Renal cortical epithelial cell (primary cell): ENCODE measurements around the gene NSUN6. TPM values are rescaled to one million over a fixed set of nuclear protein-coding genes. Genes with fewer than 3 reads are reported as not detected.
"Not testable (repeated sequence)": the region's sequence is repeated elsewhere in the genome, so short reads cannot be mapped to it uniquely, and the experiment has no call there.

Source experiments
- DNase-seq: peaks from one replicate; pipeline ENCODE4 v3.0.0-alpha.2; 2011; ENCODE audit warnings: low read depth
- total RNA-seq: library from RNA; depleted of rRNA; stranded (reverse); fragments of >200 nt; gene quantifications from 2 replicates; pipeline ENCODE4 v1.2.3, GENCODE V29; 2014

Gene NSUN6
- total RNA-seq, 1 donor from 2014 or later = 12.0 TPM

DNA sequence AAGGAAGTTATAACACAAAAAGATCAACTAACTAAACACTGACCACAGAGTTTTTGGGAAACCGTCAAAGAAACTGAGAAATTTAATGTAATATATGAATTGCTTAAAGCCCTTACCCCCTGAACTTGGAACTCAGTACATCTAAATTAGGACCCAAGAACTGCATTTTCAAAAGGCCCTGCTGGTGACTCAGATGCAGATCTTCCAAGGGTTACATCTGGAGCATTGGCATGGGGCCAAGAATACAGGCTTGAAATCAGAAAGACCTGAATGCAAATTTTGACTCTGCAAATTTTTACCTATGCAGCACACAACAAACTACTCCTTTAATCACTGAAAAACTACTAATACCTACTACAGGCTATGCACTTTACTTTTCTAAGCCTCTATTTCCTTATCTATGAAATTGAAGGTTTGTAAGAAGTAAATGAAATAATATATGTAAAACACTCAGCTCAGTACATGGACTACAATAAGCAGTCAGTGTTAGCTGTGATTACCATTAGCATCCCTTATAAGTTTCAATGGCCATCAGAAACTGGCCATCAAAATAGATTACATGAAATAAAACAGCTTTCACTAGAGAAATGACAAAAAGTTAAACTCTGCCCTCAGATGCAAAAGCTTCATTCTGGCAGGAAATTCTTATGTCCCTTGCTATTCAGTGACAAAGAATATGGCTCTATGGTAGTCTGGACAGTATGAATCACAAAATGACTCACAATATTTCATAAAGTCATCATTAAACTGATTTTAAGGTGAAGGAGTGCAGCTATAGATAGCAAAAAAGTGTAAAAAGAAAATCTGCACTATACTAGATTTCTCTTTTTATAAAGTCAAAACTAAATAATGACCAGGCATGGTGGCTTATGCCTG lies 43.6 kb downstream of the NSUN6 start:
- peak; percentile 72 for DNase-seq

- no peak for DNase-seq
These were observed 45.2 kb downstream of the NSUN6 start for GRCh38 chr10:18606051-18606695.

DNA sequence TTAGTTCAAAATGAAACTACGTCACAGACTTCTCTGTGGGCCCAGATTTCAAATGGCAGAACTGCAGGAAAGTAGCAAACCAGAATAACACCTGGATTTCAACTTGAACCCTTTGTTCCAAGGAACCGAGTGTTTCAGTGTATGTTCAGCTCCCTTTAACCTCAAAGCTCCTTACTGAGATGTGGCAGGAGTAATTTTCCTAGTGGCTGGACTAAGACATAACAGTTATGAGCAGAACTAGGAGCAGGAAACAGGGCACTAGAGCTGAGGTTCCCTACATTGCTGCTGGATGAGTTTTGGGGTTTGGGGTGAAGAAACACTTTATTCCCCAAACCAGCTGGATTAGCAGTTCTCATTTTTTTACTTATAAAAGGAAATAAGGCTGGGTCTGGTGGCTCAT lies 50.1 kb downstream of the NSUN6 start:
- DNase-seq = no peak

- no peak for DNase-seq
These were observed 52.0 kb downstream of the NSUN6 start for GRCh38 chr10:18599392-18599791.

- DNase-seq = no peak
These were observed 56.7 kb downstream of the NSUN6 start for GRCh38 chr10:18594574-18595156.

DNA sequence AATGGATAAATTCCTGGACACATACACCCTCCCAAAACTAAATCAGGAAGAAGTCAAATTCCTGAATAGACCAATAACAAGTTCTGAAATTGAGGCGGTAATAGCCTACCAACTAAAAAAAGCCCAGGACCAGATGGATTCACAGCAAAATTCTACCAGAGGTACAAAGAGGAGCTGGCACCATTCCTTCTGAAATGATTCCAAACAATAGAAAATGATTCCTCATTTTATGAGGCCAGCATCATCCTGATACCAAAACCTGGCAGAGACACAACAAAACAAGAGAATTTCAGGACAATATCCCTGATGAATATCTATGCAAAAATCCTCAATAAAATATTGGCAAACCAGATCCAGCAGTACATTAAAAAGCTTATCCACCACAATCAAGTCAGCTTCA lies 60.2 kb downstream of the NSUN6 start:
- DNase-seq = not testable (repeated sequence)

DNA sequence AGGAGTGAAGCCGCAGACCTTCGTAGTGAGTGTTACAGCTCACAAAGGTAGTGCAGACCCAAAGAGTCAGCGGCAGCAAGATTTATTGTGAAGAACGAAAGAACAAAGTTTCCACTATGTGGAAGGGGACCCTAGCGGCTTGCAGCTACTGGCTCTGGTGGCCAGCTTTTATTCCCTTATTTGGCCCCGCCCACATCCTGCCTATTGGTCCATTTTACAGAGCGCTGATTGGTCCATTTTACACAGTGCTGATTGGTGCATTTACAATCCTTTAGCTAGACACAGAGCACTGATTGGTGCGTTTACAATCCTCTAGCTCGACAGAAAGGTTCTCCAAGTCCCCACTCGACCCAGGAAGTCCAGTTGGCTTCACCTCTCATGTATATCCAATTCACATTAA lies 64.8 kb downstream of the NSUN6 start:
- DNase-seq = not testable (repeated sequence)

DNA sequence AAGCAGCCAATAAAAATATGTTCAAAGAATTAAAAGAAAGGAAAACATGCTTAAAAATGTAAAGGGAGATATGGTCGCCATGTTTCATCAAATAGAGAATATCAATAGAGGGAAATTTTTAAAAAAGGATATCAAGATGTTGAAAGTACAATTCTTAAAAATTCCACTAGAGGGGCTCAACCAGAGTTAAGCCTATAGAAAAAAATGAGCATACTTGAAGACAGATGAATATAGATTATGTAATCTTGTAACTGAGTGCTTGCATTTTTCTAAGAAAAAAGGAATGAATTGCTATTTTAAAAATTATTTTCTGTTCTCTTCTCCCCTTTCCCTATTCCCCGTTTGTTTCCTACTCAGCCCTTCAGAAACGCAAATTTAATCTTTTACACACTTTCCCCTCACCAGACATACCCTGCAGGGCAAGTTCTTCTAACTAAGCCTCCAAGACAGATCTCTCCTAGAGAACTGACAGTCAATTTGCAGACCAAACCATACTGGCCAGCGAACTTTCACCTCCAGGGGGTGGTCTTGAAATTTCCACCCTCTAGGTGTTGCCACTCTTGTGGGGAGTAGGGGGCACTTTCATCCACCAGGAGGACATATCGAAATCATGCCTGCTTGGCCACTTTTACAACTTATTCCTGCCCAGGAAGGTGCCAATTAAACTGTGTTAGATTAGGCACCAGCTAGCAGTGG lies 67.7 kb downstream of the NSUN6 start:
- no peak for DNase-seq

- DNase-seq = no peak
These were observed 68.6 kb downstream of the NSUN6 start for GRCh38 chr10:18582803-18583202.

DNA sequence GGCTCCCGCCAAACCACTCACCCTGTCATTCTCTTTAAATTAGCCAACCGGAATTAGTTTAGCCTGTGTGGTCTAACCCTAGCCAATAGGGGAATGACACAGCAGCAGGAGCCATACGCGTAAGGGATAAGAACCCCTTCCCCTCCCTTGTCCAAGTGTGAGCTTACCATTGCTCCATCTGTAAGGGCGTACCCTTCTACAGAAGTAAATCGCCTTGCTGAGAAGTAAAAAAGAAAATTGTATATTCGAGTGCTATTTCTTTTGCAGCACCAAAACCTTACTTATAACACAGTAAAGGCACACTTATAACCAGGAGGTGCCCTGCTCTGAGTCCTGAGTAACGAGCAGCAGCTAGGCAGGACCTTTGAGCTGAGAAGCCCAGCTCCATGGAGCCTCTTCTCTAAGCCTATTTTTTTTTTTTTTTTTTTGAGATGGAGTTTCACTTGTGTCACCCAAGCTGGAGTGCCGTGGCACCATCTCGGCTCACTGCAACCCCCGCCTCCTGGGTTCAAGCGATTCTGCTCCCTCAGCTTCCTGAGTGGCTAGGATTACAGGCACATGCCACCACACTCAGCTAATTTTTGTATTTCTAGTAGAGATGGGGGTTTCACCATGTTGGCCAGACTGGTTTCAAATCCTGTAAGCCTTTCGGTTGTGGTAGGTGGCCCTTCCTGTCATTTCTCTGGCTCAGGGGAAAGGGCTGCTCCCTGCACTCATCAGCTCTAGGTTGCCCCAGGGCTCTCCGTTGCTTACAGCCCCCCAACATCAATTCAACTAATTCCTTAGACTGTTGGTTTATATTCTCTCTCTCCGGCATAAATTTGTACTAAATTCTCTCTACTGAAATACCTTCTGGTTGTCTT lies 73.3 kb downstream of the NSUN6 start:
- DNase-seq = no peak

DNA sequence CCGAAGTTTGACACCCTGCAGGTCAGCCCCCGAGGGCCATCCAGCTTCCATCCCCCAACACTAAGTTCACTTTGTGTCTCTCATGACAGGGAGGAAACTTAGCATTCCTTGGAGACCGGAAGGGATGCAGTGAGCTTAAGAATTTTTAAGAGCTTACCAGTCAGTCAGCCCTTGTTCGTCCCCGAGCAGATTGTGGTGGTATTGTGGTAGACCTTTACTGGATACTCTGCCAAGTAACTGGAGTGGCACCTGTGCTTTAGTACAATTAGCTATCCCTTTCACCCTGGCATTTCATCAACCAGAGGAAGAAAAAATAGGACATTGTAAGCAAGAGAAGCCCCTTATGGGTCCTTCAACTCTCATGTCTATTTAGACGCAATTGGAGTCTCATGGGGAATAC lies 74.8 kb downstream of the NSUN6 start:
- DNase-seq = no peak

DNA sequence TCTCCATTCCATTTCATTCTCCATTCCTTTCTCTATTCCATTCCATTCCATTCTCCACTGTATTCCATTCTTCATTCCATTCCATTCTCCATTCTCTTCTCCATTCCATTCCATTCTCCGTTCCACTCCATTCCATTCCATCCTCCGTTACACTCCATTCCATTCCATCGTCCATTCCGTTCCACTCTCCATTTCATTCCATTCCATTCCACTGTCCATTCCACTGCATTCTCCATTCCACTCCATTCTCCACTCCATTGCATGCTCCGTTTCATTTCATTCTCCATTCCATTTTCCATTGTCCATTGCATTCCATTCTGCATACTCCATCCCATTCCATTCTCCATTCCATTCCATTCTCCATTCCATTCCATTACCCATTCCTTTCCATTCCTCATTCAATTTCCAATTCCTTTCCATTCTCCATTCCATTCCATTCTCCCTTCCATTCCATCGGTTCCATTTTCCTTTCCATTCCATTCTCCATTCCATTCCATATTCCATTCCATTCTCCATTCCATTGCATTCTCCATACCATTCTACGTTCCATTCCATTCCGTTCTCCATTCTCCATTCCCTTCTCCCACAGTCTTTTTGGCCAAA lies 78.3 kb downstream of the NSUN6 start:
- no peak for DNase-seq

DNA sequence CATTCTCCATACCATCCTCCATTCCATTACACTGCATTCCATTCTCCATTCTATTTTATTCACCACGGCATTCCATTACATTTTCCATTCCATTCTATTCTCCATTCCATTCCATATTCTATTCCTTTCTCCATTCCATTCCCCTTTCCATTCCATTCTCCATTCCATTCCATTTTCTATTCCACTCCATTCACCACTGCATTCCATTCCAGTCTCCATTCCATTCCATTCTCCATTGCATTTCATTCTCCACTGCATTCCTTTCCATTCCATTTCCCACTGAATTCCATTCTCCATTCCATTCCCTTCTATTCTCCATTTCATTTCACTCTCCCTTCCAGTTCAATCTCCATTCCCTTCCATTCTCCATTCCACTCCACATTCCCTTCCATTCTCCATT lies 79.6 kb downstream of the NSUN6 start:
- DNase-seq = no peak

DNA sequence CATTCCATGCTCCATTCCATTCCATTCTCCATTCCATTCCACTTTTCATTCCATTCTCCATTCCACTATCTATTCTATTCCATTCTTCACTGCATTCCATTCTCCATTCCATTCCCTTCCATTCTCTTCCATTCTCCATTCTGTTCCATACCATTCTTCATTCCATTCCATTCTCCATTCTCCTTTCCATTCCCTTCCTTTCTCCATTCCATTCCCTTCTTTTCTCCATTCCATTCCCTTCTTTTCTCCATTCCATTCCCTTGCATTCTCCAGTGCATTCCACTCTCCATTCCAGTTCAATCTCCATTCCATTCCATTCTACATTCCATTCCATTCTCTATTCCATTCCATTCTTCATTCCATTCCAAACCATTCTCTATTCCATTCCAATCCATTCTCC lies 80.3 kb downstream of the NSUN6 start:
- DNase-seq = no peak

DNA sequence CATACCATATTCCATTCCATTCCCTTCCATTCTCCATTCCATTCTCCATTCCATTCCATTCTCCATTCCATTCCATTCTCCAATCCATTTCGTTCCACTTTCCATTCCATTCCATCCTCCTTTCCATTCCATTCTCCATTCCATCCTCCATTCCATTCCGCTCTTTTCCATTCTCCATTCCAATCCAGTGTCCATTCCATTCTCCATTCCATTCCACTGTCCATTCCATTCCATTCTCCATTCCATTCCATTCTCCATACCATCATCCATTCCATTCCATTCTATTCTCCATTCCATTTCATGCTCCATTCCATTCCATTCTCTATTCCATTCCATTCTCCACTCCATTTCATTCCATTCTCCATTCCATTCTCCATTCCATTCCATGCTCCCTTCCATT lies 81.0 kb downstream of the NSUN6 start:
- not testable (repeated sequence) for DNase-seq

DNA sequence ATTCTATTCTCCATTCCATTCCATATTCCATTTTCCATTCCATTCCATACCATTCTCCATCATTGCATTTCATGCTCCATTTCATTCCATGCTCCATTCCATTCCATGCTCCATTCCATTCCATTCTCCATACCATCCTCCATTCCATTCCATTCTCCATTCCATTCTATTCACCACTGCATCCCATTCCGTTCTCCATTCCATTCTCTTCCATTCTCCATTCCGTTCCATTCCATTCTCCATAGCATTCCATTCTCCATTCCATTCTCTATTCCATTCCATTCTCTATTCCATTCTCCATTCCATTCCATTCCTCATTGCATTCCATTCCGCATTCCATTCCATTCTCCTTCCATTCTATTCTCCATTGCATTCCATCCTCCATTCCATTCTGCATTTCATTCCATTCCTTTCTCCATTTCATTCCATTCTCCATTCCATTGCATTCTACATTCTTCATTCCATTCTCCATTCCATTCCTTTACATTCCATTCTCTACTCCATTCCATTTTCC lies 84.0 kb downstream of the NSUN6 start:
- no peak for DNase-seq

DNA sequence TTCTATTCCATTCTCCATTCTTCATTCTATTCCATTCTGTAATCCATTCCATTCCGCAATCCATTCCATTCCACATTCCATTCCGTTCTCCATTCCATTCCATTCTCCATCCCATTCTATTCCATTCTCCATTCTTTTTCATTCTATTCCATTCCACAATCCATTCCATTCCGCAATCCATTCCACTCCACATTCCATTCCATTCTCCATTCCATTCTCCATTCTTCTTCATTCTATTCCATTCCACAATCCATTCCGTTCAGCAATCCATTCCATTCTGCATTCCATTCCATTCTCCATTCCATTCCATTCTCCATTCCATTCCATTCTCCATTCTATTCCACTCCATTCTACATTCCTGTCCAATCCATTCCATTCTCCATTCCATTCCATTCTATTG lies 85.2 kb downstream of the NSUN6 start:
- DNase-seq = no peak

- no peak for DNase-seq
These were observed 86.4 kb downstream of the NSUN6 start for GRCh38 chr10:18565006-18565405.

GRCh38 chr10:18563003-18563726 lies 88.2 kb downstream of the NSUN6 start:
- no peak for DNase-seq
